ENCODE measurements around the gene ZNF469.

GRCh38 chr16:88355093-88355388 lies 27.7 kb upstream of the ZNF469 start:
- TF ChIP-seq, protein P1, sequence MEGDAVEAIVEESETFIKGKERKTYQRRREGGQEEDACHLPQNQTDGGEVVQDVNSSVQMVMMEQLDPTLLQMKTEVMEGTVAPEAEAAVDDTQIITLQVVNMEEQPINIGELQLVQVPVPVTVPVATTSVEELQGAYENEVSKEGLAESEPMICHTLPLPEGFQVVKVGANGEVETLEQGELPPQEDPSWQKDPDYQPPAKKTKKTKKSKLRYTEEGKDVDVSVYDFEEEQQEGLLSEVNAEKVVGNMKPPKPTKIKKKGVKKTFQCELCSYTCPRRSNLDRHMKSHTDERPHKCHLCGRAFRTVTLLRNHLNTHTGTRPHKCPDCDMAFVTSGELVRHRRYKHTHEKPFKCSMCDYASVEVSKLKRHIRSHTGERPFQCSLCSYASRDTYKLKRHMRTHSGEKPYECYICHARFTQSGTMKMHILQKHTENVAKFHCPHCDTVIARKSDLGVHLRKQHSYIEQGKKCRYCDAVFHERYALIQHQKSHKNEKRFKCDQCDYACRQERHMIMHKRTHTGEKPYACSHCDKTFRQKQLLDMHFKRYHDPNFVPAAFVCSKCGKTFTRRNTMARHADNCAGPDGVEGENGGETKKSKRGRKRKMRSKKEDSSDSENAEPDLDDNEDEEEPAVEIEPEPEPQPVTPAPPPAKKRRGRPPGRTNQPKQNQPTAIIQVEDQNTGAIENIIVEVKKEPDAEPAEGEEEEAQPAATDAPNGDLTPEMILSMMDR (optimal IDR thresholded peaks at IDR 0.05 in 1 of 3, IDR thresholded peaks at IDR 0.05 in 1 of 3, conservative IDR thresholded peaks at IDR 0.05 in 1 of 3; ENCODE audit: extremely low read depth in 1 of 3, insufficient read depth in 2 of 3, low read length in 3 of 3): no peak
- TF ChIP-seq EZH2 (IDR thresholded peaks at IDR 0.05; ENCODE audit: low read length): no peak
